HG03095 (cell line): ENCODE results near the gene SLC16A7.

ENCODE experiments used
- ATAC-seq: cut with Tn5 transposase; IDR thresholded peaks from one replicate; pipeline ENCODE4 v1.9.1; 2021; ENCODE audit warnings: moderate library complexity; ENCODE audit not compliant: unreplicated experiment

SLC16A7 gene

DNA sequence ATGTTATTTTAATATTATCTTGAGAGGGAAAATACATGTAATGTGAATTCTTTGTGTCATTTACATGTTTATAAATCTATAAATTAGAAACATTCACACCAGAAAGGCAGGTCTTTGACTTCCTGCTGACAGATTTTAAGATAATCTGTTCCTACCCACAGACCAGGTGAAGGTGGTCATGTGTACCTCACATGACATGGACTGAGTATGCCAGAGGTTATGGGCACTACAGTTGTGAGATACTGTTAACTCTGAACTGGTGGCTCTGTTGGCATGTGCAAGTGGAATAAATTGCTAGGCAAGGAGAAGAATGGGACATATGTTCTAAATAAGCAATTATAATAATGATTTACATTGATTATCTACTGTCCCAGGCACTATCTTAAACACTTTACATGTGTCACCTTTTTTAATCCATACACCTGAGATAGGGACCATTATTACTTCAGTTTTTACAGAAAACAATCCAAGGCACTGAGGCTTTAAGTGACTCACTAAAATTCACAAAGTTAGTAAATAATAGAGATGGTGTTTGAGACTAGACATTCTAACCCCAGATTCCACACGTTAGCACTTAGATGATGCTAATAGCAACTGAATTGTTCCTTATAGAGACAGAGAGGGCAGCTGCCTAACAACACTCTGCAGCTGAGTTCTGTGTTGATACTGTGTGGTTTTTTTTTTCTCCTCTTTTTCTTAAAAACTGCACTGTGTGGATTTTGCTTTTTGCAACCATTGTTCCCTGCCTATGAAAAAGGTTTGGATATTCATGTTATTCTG lies 23.8 kb downstream of the SLC16A7 start:
- ATAC-seq = no peak

DNA sequence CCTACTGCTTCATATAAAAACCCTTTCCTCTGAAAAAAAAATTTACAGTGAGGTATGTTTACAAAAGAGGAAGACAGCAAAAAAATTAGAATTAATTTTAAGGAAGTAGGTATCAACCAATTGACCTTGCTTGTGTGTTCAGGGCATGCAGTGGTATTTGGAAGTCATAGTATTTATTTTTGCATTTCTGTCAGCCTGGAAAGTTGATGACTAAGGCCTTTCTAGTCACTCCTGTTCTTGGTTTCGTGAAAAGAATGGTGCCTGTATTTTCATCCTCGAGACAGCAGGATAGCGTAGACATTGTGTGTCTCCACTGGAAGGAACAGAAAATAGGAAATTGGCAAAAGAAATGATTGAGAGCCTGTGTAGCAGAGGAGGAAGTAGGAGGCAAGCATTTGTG lies 24.5 kb downstream of the SLC16A7 start:
- no peak for ATAC-seq

DNA sequence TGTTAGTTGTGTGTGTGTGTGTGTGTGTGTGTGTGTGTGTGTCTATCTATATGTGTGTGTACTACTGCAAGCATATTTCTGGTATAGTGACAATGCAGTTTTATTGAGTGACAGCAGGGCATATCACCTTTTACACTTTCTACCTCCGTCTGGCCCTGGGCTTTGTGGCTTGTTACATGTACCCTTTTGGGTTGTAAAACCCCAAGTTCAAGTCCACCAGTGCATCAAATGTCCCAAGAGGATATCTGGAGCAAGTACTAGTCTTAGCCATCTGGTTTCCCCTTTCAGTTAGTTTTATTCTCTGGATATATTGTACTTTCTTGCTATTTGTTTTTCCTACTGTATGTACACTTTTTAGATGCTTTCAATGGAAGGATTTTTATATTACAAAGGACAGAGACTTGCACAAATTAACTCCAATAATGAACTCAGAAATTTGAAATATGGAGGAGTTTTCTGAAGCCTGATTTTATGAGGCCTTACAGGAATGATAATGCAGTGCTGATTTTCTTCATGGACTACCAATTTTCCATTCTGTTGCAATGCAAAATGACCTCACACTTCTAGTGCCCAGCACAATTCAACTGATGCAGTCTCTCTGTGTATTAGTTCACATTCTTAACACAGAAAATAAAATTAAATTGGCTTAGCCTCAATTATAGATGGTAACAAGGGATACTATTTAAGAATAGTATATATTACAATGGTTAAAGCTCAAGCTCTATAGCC lies 29.1 kb downstream of the SLC16A7 start:
- ATAC-seq = no peak

DNA sequence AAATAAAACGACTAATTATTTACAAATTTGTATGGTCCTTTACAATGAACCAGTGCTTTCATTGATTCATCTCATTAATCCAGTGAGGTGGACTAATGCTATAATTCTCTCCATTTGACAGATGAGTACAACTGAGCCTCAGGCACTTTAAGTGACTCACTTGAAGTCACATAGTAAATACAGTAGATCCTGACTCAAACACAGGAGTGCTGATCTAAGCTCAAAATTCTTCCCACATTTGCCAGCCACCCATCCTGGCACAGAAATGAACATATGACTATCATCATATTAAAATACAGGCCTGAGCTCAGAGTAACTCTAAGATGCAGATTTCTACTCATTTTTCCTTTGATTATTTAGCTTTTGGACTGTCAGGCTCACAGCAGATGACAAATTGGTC lies 30.6 kb downstream of the SLC16A7 start:
- no peak for ATAC-seq

DNA sequence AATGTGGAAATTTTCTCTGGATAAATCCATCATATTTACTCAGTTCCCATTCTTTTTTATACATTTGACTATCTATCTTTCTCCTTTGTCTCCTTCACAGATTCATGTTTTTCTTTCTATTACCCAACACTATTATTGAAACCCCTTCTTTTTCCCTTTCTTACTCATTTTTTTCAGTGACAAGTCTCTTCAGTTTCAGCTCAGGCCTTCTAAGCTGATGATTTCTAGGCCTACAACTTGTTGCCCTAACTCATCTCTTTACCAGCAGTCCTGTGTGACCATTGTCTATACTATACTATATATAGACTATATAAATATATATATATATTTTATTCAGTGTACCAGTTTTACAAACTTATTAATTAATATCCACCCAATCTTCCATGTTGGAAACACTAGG lies 31.8 kb downstream of the SLC16A7 start:
- ATAC-seq = peak; percentile 60

DNA sequence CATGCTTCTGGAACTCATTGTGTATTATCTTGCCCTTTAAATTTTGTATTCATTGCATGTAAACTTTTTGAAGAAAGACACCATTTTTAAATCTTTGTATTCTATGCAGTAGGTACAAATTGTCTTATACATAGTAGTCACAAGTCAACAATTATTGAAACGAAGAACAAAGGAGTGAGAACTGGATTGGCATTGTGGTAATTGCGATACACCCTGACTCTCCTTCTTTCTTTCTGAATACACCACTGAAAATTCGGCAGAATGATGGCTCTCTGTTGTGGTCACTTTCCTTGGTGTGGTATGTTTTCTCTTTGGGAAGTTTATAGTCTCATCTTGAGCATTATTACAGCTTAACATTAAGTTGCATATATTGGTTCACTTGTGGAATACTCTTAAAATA lies 34.1 kb downstream of the SLC16A7 start:
- ATAC-seq = no peak

DNA sequence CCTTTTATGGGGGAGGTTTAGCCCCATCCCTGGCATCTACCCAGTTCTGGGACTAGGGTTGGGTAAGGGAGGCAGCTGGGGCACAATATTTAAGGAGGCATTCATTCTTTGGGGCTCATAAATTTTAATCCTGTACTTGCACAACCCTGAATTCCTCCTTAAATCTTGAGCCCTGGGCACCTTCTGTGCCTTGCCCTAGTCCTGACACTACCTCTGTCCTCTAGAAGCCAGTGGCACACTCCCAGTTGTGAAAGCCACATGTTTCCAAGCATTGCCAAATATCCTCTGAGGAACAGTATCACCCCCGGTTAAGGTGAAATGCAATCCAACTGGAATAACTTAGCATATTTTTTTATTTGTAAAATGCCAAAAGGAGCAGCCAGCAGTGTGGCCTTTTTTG lies 36.6 kb downstream of the SLC16A7 start:
- ATAC-seq = no peak

DNA sequence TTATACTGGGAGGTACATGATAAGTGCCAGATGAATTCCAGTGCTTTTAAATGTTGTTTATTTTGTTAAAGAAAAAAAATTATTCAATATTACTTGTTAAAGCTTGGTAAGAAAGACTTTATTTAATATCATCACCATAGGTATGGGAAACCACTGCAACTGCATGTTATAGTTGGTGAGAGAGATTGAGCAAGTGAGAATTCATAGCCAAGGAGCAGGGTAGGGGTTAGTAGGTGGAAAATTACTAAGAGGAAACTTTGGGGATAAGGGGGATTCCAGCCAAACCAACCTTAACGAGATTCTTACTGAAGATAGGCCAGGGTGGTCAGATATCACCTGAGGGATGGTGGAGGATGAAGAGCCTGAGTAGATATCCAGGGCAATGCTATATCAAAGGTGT lies 38.4 kb downstream of the SLC16A7 start:
- no peak for ATAC-seq

DNA sequence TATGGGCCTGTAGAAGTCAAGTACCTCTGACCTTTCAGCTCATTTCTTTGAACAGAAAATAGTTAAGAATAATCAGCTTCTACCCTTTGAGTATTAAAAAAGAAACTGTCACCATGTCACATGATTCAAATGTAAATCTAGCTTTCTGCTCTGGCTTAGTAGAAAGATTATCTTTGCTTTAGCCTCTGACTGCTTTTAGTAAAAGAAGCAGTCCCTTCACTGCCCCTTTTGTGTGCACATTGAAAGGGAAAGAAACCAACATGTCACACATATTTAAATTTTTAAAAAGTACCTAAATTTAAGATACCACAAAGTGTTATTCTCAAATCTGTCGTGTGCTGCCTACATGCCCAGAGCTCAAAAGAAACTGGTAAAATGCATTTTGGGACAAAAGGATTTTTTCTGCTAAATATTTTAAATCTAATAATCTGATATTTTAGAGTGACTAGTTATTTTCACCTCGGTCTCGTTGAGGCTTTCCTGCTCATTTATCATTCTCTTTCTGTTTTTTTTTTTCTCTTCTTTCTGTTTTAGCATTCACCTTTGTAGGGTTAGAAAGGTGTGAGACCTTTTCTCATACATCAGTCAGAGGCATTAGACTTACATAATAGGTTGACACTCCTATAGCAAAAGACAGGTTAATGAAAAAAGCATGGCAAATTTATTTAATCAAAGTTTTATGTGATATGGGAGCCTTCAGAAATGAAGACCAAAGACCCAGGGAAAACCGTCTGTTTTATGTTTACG lies 41.3 kb downstream of the SLC16A7 start:
- ATAC-seq = peak; percentile 55

DNA sequence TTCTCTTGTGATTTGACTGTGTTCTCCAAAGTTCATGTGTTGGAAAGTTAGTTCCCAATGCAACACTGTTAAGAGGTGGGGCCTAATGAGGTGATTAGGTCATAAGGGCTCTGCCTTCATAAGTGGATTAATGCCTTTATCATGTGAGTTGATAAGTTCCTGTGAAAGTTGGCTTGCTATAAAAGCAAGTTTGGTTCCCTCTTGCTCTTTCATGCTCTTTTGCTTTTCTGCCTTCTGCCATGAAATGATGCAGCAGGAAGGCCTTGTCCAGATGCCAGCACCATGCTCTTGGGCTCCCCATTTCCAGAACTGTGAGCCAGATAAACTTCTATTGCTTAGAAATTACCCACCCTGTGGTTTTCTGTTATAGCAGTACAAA lies 41.9 kb downstream of the SLC16A7 start:
- ATAC-seq = no peak

DNA sequence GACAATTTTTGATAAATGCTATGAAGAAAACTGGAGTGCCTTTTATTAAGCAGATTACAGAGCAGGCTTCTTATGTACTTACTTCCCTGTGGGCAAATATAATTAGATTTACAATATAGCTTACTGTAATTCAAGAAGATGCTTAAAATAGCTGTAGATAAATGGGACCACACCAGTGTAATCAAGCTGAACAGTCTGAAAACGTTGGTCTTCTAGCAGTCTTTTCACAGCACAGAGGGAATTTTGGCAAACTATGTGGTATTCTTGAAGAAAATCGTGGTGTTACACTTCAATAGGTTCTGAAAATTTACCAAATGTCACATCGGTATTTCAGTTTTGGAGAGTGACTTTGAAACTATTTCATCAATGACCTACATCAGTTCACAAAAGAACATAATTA lies 47.7 kb downstream of the SLC16A7 start:
- ATAC-seq = no peak

DNA sequence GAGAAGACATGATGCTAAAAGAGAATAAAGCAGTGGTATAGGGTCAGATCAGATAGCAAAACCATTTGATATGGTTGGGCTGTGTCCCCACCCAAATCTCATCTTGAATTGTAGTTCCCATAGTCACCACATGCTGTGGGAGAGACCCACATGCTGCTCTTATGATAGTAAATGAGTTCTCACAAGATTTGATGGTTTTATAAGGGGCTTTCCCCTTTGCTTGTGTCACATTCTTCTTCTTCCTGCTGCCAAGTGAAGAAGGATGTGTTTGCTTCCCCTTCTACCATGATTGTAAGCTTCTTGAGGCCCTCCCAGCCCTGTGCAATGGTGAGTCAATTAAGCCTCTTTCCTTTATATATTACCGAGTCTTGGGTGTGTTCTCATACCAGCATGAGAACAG lies 49.4 kb downstream of the SLC16A7 start:
- ATAC-seq = no peak

DNA sequence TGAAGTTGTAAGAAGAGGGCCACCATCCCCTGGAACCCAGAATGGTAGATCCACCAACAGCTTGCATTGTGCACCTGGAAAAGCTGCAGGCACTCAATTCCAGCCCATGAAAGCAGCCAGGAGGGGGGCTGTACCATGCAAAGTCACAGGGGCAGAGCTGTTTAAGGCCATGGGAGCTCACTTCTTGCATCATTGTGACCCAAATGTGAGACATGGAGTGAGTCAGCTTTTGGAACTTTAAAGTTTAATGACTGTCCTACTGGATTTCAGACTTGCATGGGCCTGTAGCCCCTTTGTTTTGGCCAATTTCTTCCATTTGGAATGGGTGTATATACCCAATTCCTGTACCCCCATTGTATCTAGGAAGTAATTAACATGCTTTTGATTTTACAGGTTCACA lies 50.8 kb downstream of the SLC16A7 start:
- ATAC-seq = no peak

DNA sequence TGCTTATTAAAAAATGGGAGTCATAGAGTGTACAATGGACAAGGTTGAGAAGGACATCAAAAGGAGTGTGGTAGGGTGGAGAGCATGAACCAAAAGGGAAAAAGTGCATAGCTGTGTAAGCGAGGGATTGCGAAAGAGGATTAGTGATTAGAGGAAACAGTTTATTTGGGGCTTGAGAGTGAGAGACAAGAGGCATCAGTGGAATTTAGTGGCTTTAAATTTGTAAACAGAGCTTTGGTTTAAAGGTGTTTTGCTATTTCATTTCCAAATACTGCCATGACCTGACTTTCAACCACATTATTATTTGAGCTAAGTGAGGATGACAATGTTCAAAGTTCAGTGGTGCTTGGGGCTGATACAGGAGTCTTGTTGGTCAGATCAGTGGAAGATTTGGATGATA lies 53.4 kb downstream of the SLC16A7 start:
- no peak for ATAC-seq

DNA sequence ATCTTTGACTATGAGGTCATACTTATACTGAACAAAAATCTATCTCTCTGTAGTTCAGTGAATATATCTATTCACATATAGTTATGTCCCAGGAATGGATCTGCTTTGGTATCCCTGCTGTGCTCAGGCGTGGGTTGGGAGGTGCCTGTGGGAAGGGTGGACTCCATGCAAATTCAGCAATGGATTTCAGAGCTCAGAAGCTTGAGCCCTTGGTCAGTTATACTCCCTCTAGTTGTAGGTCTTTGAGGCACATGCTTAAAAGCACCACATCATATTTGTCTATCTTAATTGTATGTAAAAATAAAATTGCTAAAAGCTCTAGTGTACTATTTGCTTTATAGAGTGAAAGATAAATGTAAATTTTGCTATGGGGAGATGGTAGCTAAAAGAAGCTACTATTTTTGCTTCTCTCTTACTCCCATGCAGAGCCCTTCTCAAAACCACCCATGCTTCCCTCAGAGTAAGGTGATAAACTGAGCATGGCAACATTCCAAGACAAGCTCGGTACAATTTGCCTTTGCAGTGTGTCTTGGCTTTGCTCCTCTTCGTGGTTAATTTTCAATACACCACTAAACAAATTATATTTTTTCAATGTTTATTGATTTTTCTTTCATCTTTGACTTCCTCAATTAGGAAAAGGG lies 54.9 kb downstream of the SLC16A7 start:
- no peak for ATAC-seq

DNA sequence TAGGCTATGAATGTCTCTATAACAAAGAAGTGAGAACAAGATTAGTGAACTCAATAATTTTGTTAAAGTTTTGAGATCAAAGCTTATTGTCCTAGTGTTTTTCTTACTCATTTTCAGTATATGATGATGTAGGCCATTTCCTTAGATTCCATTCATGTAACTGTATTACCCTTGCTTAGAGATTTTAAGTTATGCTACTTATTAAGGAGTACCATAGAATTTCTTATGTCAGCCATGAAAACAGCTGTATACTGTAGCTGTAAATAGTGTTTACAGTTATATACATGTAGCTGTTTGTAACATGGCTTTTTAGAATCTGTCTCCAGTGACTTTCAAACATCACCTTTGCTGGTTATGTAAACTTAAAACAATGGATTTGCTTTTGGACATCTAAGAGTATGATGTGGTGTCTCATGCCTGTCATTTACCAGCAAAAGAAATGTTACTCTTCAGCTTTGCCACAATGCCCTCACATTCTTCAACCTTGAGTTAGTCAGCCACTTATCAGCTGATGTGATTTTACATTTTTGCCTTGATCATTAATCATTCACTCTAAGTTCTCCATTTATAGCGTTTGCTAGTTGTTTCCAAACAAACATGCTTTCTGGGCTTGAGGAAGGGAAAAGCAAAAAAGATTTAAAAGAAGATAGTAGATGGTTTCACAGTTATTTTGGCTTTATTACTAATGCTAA lies 55.5 kb downstream of the SLC16A7 start:
- ATAC-seq = no peak

DNA sequence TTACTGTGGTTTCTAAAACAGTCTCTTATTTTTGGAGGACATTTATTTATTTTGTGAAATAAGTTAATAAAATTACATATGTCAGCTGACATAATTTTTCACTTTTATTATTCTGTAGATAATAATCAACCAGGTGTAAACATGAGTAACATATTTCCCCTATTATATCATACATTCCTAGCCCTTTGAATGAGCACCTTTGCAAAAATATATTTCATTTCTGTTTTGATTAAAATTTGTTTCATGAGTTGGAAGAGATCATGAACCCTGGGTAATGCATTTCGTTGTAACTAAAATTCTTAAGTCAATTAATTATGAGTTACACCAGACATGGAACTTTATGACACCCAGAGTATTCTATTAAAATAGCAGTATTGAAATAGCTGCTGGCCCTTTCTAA lies 56.3 kb downstream of the SLC16A7 start:
- ATAC-seq = no peak

DNA sequence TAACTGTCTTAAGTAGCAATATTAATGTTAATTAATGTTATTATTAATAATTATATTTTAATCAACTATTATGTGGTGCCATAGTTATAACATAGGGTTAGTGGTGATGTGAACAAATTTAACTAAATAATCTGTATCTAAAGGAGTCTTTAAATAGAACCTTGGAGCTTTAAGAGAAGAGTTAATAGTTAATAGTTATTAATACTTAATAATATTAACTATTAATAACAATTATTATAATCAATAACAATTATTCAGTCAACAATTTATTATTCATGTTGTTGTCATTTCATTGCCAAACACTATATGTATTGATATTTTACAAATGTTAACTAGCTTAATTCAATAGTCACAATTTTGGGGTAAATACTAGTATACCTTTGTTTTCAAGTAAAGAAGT lies 58.2 kb downstream of the SLC16A7 start:
- ATAC-seq = no peak

DNA sequence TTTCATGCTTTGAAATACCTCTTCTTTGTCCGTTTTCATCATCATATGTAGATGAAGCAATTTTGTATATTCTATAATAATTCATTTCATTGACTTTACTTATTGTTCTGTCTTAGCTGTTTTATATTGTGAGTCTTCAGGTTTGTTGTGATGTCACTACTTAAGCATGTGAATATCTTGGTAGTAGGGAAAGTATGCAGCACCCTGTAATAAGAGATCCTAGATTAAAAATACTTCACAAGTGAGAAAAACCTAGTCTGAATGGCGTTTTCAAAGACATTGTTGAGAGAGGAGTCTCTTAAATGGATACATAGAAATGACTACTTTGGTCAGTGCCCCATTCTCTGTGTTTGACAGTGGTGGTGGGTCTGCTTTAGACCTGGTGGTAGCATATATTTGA lies 61.4 kb downstream of the SLC16A7 start:
- no peak for ATAC-seq

DNA sequence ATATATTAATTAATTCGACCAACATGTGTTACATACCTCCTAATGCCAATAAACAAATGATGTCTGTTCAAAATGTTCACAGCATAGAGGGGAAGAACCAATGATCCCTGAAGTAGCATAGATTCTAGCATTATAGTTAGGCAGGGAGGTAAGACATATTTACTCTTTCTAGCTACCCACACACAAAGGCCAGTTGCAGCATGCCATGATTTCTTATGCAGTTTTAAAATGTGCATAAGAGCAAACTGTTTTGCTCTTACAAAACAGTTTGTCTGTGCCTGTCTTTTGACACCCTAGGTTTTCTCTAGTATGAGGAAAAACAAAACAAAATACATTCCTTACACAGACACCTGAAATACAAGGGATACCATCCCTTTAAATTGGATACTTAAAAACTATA lies 61.9 kb downstream of the SLC16A7 start:
- no peak for ATAC-seq

DNA sequence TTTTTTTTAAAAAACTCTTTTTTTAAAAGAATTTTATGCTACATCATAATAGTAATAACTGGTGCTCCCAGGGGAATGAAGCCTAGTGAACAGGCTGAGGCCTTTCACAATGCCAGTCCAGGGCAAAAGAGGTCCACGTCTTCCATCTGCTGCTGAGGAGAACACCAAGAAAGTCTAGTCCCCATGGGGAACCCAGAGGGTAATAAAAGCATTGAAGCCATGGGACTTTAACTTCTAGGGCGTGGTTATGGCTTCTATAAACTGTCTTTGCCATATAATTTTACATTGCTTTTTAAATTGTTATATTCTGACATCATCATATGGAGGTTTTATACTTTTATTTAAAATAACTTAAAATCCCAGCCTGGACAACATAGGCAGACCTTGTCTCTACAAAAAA lies 64.3 kb downstream of the SLC16A7 start:
- no peak for ATAC-seq
